Measurements from ENCODE around the gene IGFALS.

GRCh38 chr16:1774448-1774780 lies 19.1 kb downstream of the IGFALS start:
- TF ChIP-seq CTCF (IDR thresholded peaks at IDR 0.05) (no peak), POLR2A (IDR thresholded peaks at IDR 0.05) (no peak)

Measured in prostate gland (tissue), 2 donors.